Measurements from ENCODE around the gene POC5. TPM values are rescaled to one million over a fixed set of nuclear protein-coding genes. Genes with fewer than 3 reads are reported as not detected.

The POC5 gene, protein sequence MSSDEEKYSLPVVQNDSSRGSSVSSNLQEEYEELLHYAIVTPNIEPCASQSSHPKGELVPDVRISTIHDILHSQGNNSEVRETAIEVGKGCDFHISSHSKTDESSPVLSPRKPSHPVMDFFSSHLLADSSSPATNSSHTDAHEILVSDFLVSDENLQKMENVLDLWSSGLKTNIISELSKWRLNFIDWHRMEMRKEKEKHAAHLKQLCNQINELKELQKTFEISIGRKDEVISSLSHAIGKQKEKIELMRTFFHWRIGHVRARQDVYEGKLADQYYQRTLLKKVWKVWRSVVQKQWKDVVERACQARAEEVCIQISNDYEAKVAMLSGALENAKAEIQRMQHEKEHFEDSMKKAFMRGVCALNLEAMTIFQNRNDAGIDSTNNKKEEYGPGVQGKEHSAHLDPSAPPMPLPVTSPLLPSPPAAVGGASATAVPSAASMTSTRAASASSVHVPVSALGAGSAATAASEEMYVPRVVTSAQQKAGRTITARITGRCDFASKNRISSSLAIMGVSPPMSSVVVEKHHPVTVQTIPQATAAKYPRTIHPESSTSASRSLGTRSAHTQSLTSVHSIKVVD
- total RNA-seq: 4.7 TPM in 2 replicates

DNA sequence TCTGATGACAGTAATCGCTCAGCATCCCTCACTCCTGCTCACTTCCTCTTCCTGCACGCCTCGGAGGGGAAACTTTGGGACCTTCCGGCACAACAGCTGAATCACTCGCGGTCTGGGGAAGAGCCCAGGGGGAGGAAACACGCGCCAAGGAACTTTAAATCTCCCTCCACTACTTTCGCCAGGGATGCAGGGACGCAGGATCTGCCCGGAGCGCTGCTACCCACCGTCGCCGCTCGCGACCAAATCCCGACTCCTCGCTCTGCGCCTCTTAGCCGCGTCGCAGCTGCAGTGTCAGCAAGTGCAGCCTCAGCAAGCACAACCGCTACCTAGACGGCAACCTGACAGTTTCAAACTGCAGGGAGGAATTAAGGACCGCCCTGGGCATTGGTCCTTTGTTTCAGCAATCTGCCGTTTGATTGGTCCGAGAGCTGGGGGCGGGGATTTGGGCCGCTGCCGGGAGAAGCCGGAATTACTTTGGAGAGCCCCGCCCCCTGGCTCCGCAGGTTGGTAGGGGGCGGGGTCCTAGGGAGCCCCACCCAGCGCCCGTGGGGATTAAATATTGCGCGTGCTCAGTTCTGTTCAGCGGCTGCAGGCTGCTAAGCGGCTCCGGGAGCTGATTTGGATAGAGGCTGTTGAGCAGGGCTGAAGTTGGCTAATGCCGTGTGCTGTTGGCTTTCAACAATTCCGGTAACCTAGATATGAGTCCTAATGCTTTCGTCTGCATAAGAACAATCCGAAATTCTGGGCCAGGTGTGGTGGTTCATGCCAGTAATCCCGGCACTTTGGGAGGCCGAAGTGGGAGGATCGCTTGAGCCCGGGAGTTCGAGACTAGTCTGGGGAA lies at the start of gene POC5:
POC5 (minus strand) TSS at position 356 of the 841 bp plus-strand sequence. CDS start 4,500 bp downstream, outside the sequence.

Other genes starting within 250 kb of the POC5 start
- gene CERT1, start 205.8 kb downstream of the POC5 start, total RNA-seq: 15.8 and 30.6 TPM in 2 replicates
- gene POLK, start 205.5 kb downstream of the POC5 start, total RNA-seq: 30.9 and 32.3 TPM in 2 replicates
- gene ANKDD1B, start 106.0 kb downstream of the POC5 start, total RNA-seq: 0.28 and 1.1 TPM in 2 replicates